HCT116 (cell line): ENCODE measurements around the gene ANO6. TPM values are rescaled to one million over a fixed set of nuclear protein-coding genes. Genes with fewer than 3 reads are reported as not detected.

Experiments
- ATAC-seq: fragments of 200-7000 bp; cut with Tn5 transposase; 2 replicates; pipeline ENCODE4 v1.9.1; 2020; ENCODE audit warnings: mild to moderate bottlenecking, moderate library complexity
- BruUV-seq: library from RNA; stranded (reverse); fragments of 400-500 nt; replicated peaks from 2 replicates; lab custom pipeline; 2021; lab: Mats Ljungman, UMichigan
- CTCF ChIA-PET: fragments of 300-600 bp; sonication (Branson Sonifier 250); formaldehyde crosslinking; loops from one replicate; lab custom pipeline; 2021; ENCODE audit warnings: antibody characterized with exemption; lab: Charles Lee
- POLR2A ChIA-PET: fragments of 300-600, 350-600 bp; sonication (Branson Sonifier 250); formaldehyde crosslinking; loops from one replicate; lab custom pipeline; 2021; ENCODE audit warnings: antibody characterized with exemption; lab: Charles Lee
- RAD21 ChIA-PET, 2 experiments: fragments of 300-600 bp; sonication (Branson Sonifier 250); formaldehyde crosslinking; loops; one replicate each; lab custom pipeline; 2023; ENCODE audit warnings: low total read pairs in 2 of 2; ENCODE audit not compliant: uncharacterized antibody in 2 of 2, unreplicated experiment in 2 of 2, low non-redundant PET in 1 of 2; lab: Charles Lee
- DNase-seq: peaks from one replicate; pipeline ENCODE4 v3.0.0-alpha.2; 2010; ENCODE audit warnings: low read depth, low spot score
- H2AFZ ChIP-seq: fragments of 200-600 bp; shearing (Covaris generic), sonication (generic); 2 replicates; pipeline ENCODE4 v1.6.1; 2017; ENCODE audit warnings: low read depth, mixed run types, mixed read lengths, antibody characterized with exemption, low read length; ENCODE audit not compliant: poor library complexity, severe bottlenecking
- H3K27ac ChIP-seq: 2 replicates; pipeline ENCODE4 v1.5.1; 2012; ENCODE audit warnings: low read depth, low read length
- H3K27me3 ChIP-seq: fragments of 200-600 bp; sonication (generic); 2 replicates; pipeline ENCODE4 v1.6.1; 2016; ENCODE audit warnings: mixed run types, low read length, mixed read lengths; ENCODE audit not compliant: insufficient read depth
- H3K36me3 ChIP-seq, 2 experiments: fragments of 200-500 bp in 1 of 2; fragments of 200-600 bp in 1 of 2; sonication (Bioruptor generic) in 1 of 2; sonication (generic) in 1 of 2; 2 replicates each; pipeline versions ENCODE4 v1.5.1 to v1.6.1; 2014 to 2016; ENCODE audit warnings: low read length in 2 of 2, inconsistent platforms in 1 of 2, mixed read lengths in 1 of 2, mixed run types in 1 of 2; ENCODE audit not compliant: insufficient read depth in 2 of 2, control insufficient read depth in 1 of 2
- H3K4me1 ChIP-seq, 2 experiments: fragments of 200-600 bp in 1 of 2; sonication (generic) in 1 of 2; 2 replicates each; pipeline versions ENCODE4 v1.5.1 to v1.6.1; 2012 to 2017; ENCODE audit warnings: low read length in 2 of 2, inconsistent platforms in 1 of 2, mild to moderate bottlenecking in 1 of 2, mixed read lengths in 1 of 2, mixed run types in 1 of 2, moderate library complexity in 1 of 2; ENCODE audit not compliant: insufficient read depth in 2 of 2, control insufficient read depth in 1 of 2
- H3K4me2 ChIP-seq: fragments of 200-600 bp; sonication (generic); 2 replicates; pipeline ENCODE4 v1.6.1; 2017; ENCODE audit warnings: mixed run types, low read length, mixed read lengths
- H3K4me3 ChIP-seq, 2 experiments: fragments of 200-600 bp in 1 of 2; sonication (generic) in 1 of 2; replicated peaks in 1 of 2; 2 replicates each; pipeline ENCODE4 v1.5.1; 2011 to 2016; ENCODE audit warnings: low read length in 2 of 2, control low read depth in 1 of 2, low read depth in 1 of 2, mild to moderate bottlenecking in 1 of 2, mixed read lengths in 1 of 2, mixed run types in 1 of 2
- H3K79me2 ChIP-seq: fragments of 200-600 bp; sonication (generic); 2 replicates; pipeline ENCODE4 v1.6.1; 2017; ENCODE audit warnings: mild to moderate bottlenecking, mixed run types, low read length, moderate library complexity, mixed read lengths; ENCODE audit not compliant: insufficient read depth
- H3K9ac ChIP-seq: fragments of 200-600 bp; sonication (generic); 2 replicates; pipeline ENCODE4 v1.6.1; 2016; ENCODE audit warnings: low read length, mixed read lengths
- H3K9me2 ChIP-seq: fragments of 200-600 bp; sonication (generic), shearing (Covaris generic); 2 replicates; pipeline ENCODE4 v1.6.1; 2017; ENCODE audit warnings: mixed run types, mild to moderate bottlenecking, moderate library complexity; ENCODE audit not compliant: insufficient read depth
- H3K9me3 ChIP-seq, 2 experiments: fragments of 200-500 bp in 1 of 2; fragments of 200-600 bp in 1 of 2; sonication (Bioruptor generic) in 1 of 2; sonication (generic) in 1 of 2; 2 replicates each; pipeline ENCODE4 v1.6.1; 2014 to 2017; ENCODE audit warnings: low read length in 2 of 2, mixed read lengths in 2 of 2, inconsistent platforms in 1 of 2, low read depth in 1 of 2, mild to moderate bottlenecking in 1 of 2, mixed run types in 1 of 2, moderate library complexity in 1 of 2; ENCODE audit not compliant: control insufficient read depth in 1 of 2, insufficient read depth in 1 of 2
- H4K20me1 ChIP-seq: fragments of 200-600 bp; sonication (generic), shearing (Covaris generic); 2 replicates; pipeline ENCODE4 v1.6.1; 2017; ENCODE audit warnings: mixed run types, mild to moderate bottlenecking, moderate library complexity; ENCODE audit not compliant: insufficient read depth
- ATF3 ChIP-seq: IDR thresholded peaks from 2 replicates; pipeline ENCODE4 v1.6.1; 2012
- CTCF ChIP-seq, 3 experiments: fragments of 200-600 bp in 1 of 3; sonication (generic) in 1 of 3; IDR thresholded peaks in 2 of 3; conservative IDR thresholded peaks in 1 of 3; 2 replicates each; pipeline ENCODE4 v1.5.1; 2012 to 2017; ENCODE audit warnings: low read depth in 2 of 3, low read length in 2 of 3, antibody characterized with exemption in 1 of 3, borderline replicate concordance in 1 of 3, control low read depth in 1 of 3, mild to moderate bottlenecking in 1 of 3, mixed read lengths in 1 of 3, mixed run types in 1 of 3, moderate library complexity in 1 of 3; ENCODE audit not compliant: insufficient read depth in 1 of 3
- EZH2 ChIP-seq: fragments of 200-600 bp; sonication (generic); IDR thresholded peaks from 2 replicates; pipeline ENCODE4 v1.6.1; 2017; ENCODE audit warnings: antibody characterized with exemption, mixed run types
- EZH2phosphoT487 ChIP-seq: fragments of 200-600 bp; IDR thresholded peaks from 2 replicates; pipeline ENCODE4 v1.6.1; 2018; ENCODE audit warnings: antibody characterized with exemption, borderline replicate concordance
- FOSL1 ChIP-seq: IDR thresholded peaks from 2 replicates; pipeline ENCODE4 v1.6.1; 2012; ENCODE audit warnings: low read depth
- JUND ChIP-seq: IDR thresholded peaks from 2 replicates; pipeline ENCODE4 v1.6.1; 2012
- MAX ChIP-seq: IDR thresholded peaks from 2 replicates; pipeline ENCODE4 v1.6.1; 2012
- POLR2A ChIP-seq: IDR thresholded peaks from 2 replicates; pipeline ENCODE4 v1.7.0; 2011; ENCODE audit warnings: borderline replicate concordance; ENCODE audit not compliant: insufficient read depth, insufficient read length; ENCODE audit errors: extremely low read depth
- POLR2AphosphoS5 ChIP-seq: IDR thresholded peaks from 2 replicates; pipeline ENCODE4 v1.6.1; 2011; ENCODE audit warnings: mild to moderate bottlenecking, low read depth, low read length, moderate library complexity
- RAD21 ChIP-seq: IDR thresholded peaks from 2 replicates; pipeline ENCODE4 v1.6.1; 2012; ENCODE audit warnings: low read depth, mild to moderate bottlenecking
- REST ChIP-seq: IDR thresholded peaks from 2 replicates; pipeline ENCODE4 v1.6.1; 2012; ENCODE audit warnings: low read depth
- SIN3A ChIP-seq: IDR thresholded peaks from 2 replicates; pipeline ENCODE4 v1.6.1; 2012; ENCODE audit warnings: low read depth
- SRF ChIP-seq: IDR thresholded peaks from 2 replicates; pipeline ENCODE4 v1.6.1; 2012; ENCODE audit warnings: low read depth
- ZBTB33 ChIP-seq: IDR thresholded peaks from 2 replicates; pipeline ENCODE4 v1.6.1; 2011; ENCODE audit warnings: mild to moderate bottlenecking, low read length, moderate library complexity; ENCODE audit not compliant: insufficient replicate concordance; ENCODE audit errors: extremely low read depth
- ZFX ChIP-seq: fragments of 450-650 bp; IDR thresholded peaks from 2 replicates; pipeline ENCODE4 v1.6.1; 2017
- ZNF274 ChIP-seq: fragments of 200-500 bp; sonication (Bioruptor generic); IDR thresholded peaks from 2 replicates; pipeline ENCODE4 v1.6.1; 2014; ENCODE audit warnings: mild to moderate bottlenecking, low read depth, low read length, inconsistent platforms
- intact Hi-C: fragments of 100-400 bp; cut with micrococcal nuclease; formaldehyde crosslinking; loops from 2 replicates; pipeline ENCODE4 v1.10.0; 2022
- total RNA-seq: library from RNA; stranded (reverse); gene quantifications from one replicate; pipeline ENCODE4 v1.2.1, GENCODE V29; 2021; ENCODE audit not compliant: unreplicated experiment

Gene ANO6
- total RNA-seq, 1 experiment from 2014 or later, result 36.7 TPM

- H3K36me3 ChIP-seq, result no peaks in the 10 kb centered on the region
- no peak overlapping the region for H3K27ac ChIP-seq
- ATAC-seq (no peak), DNase-seq (no peak)
- H4K20me1 ChIP-seq, result no peaks in the 10 kb centered on the region
- no peak overlapping the region for H2AFZ ChIP-seq
- no peak overlapping the region for H3K4me3 ChIP-seq
- H3K9me2 ChIP-seq, result no peaks in the 10 kb centered on the region; the same call in 1 of the 2 replicates
- no peaks in the 10 kb centered on the region for H3K9me3 ChIP-seq
- H3K79me2 ChIP-seq, result peaks cover 86% of the 10 kb centered on the region
- no peaks in the 10 kb centered on the region for H3K27me3 ChIP-seq
- ChIA-PET POLR2A (no interaction called here), RAD21 (no interaction called here), CTCF (no interaction called here)
- no peak overlapping the region for H3K4me2 ChIP-seq
- intact Hi-C loops, result no loop called here
- H3K9ac ChIP-seq, result no peak overlapping the region
- TF ChIP-seq POLR2AphosphoS5 (no peak), RAD21 (no peak), ZBTB33 (no peak), EZH2phosphoT487 (no peak), ZNF274 (no peak), REST (no peak), CTCF (IDR thresholded peaks at IDR 0.05 in 2 of 3, conservative IDR thresholded peaks at IDR 0.05 in 1 of 3; ENCODE audit: borderline replicate concordance in 1 of 3, insufficient read depth in 1 of 3, low read depth in 2 of 3, low read length in 2 of 3) (no peak), POLR2A (no peak), SIN3A (no peak), JUND (no peak), ATF3 (no peak), MAX (no peak), FOSL1 (no peak), EZH2 (no peak), SRF (no peak), ZFX (no peak)
- no TSS peak for BruUV-seq
- H3K4me1 ChIP-seq, result no peaks in the 10 kb centered on the region
Measured at GRCh38 chr12:45224311-45224710, 8.4 kb downstream of the ANO6 start.
